HG03103 (cell line): Measurements from ENCODE around the gene C2orf69.
"Not testable (repeated sequence)": the region's sequence is repeated elsewhere in the genome, so short reads cannot be mapped to it uniquely, and the experiment has no call there.

Experiments used
- ATAC-seq: cut with Tn5 transposase; IDR thresholded peaks from one replicate; pipeline ENCODE4 v1.9.1; 2021; ENCODE audit warnings: low read depth; ENCODE audit not compliant: unreplicated experiment

C2orf69 gene

DNA sequence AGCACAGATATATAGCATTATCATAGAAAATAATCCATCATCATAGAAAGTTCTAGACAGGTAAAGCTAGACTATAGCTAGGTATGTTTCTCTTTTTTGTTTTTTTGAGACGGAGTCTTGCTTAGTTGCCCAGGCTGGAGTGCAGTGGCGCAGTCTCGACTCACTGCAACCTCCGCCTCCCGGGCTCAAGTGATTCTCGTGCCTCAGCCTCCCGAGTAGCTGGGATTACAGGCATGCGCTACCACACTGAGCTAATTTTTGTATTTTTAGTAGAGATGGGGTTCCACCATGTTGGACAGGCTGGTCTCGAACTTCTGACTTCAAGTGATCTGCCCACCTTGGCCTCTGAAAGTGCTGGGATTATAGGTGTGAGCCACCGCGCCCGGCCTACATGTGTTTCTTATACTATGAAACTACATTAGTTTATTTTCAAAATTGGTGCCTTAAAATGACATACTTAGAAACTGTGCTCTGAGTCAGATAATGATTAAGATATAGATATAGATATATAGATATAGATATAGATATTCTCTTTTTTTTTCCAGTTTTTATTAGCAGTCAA lies 1.5 kb downstream of the C2orf69 start:
- ATAC-seq = not testable (repeated sequence)

- ATAC-seq = no peak
Measured at GRCh38 chr2:199914372-199914958, 3.4 kb downstream of the C2orf69 start.

GRCh38 chr2:199916980-199917379 lies 5.9 kb downstream of the C2orf69 start:
- ATAC-seq = no peak

- no peak for ATAC-seq
Measured at GRCh38 chr2:199922856-199923255, 11.8 kb downstream of the C2orf69 start.

DNA sequence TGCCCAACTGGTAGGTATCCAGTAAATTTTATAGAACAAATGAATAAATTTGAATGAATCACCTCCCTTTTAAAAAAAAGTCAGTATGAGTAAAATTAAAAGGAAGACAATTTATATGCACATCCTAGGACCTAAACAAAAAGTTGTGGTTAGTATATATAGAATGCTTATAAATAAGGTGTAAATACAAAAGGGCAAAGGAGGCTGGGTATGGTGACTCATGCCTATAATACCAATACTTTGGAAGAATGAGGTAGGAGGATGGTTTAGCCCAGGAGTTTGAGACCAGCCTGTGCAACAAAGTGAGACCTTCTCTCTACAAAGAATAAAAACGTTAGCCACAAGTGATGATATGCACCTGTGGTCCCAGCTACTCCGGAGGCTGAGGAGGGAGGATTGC lies 12.8 kb downstream of the C2orf69 start:
- ATAC-seq = no peak

GRCh38 chr2:199926806-199927205 lies 15.7 kb downstream of the C2orf69 start:
- ATAC-seq = no peak

DNA sequence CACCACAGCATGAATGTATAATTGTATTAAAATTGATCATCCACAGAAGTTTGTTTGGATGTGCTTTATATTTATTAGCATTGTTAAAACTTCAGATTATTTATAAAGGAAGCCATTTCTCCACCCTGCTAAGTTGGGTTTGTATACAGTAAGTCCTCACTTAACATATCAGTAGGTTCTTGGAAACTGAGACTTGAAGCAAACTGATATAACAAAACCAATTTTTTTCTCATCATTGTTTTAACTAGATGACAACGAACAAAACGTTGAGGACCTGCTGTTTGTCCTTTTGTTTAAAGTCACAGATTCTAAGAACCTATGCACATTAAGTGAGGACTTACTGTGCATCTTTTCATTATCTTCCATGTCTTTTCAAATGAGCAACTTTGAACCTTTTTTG lies 17.1 kb downstream of the C2orf69 start:
- ATAC-seq = no peak

GRCh38 chr2:199928626-199929025 lies 17.5 kb downstream of the C2orf69 start:
- no peak for ATAC-seq

- ATAC-seq = no peak
Measured at GRCh38 chr2:199929262-199929661, 18.2 kb downstream of the C2orf69 start.

- no peak for ATAC-seq
Measured at GRCh38 chr2:199932312-199932855, 21.3 kb downstream of the C2orf69 start.

- no peak for ATAC-seq
Measured at GRCh38 chr2:199933466-199933865, 22.4 kb downstream of the C2orf69 start.

DNA sequence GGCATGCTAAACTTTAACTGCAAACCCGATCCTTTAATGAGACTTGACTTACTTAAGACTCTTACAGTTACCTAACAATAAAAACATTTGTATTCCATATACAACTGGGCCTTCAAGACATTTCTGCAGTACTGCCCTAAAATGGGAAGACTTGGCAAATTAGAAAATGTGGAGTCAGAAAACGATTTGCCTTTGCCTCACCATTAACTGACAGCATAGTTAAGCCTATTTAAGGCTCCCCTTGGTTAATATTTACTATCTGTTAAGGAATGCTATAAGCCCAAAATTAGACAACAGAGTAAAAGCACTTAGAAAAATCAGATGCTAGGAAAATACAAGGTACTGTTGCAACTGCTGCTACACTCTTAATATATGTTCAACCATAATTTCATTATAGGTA lies 25.5 kb downstream of the C2orf69 start:
- no peak for ATAC-seq

- no peak for ATAC-seq
Measured at GRCh38 chr2:199940373-199940772, 29.3 kb downstream of the C2orf69 start.

DNA sequence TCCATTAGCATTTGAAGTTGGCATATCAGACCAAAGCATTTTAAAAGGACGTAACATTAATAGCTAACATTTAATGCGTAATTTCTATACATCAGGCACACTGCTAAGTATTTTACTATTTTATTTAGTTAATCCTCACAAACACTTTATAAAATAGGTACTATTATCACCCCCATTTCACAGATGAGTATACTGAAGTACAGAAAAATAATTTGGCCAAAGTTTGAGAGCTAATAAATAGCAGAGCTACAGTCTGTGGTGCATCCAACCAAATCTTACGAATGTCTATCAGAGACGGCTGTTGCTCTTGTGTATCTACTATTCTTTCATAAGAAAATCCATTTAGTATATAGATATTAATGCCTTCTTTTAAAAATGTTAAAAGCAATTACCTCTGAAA lies 32.3 kb downstream of the C2orf69 start:
- no peak for ATAC-seq

DNA sequence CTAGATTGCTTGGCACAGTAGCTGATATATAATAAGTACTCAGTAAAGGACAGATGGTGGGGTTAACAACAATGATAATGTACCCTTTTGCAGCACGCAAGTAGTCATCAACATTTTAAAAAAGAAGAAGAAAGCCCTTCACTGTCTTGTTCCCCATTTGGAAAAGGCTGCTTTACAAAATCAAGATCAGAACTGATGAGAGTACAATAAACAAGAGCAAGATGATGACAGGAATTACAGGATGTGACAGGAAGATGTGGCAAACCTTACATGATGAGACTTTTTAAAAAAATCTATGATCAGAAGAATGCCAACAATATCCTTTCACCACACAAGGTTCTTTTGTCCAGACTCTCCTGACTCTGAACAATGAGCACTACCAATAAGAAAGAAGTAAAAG lies 35.1 kb downstream of the C2orf69 start:
- ATAC-seq = no peak

- no peak for ATAC-seq
Measured at GRCh38 chr2:199946836-199947235, 35.7 kb downstream of the C2orf69 start.

GRCh38 chr2:199950396-199950795 lies 39.3 kb downstream of the C2orf69 start:
- no peak for ATAC-seq

GRCh38 chr2:199951023-199951422 lies 39.9 kb downstream of the C2orf69 start:
- no peak for ATAC-seq

DNA sequence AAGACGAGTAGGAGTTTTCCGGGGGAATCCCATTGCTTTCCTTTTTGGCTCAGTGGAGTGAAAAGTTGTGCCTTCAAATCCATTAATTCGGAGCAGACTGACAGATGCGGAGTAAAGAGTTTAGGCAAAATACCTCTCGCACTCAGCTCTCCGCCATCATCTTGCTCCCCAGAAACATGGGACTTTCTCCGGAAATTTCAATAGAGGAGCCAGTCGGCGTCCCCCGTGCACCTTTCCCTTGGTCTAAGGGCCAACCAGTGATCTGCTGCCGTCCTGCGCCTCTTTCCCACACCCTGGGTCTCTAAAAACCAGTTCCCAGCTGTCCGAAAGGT lies 43.9 kb downstream of the C2orf69 start:
- peak; percentile 38 for ATAC-seq

- peak; percentile 74 for ATAC-seq
Measured at GRCh38 chr2:199955339-199956061, 44.4 kb downstream of the C2orf69 start, which contains the start of the genes MAIP1 and TYW5. TSS of gene MAIP1 (plus strand) at chr2:199955582. CDS start at chr2:199955799, 217 bp downstream. TSS of gene TYW5 (minus strand) at chr2:199955491. CDS start at chr2:199955470, 21 bp downstream.

DNA sequence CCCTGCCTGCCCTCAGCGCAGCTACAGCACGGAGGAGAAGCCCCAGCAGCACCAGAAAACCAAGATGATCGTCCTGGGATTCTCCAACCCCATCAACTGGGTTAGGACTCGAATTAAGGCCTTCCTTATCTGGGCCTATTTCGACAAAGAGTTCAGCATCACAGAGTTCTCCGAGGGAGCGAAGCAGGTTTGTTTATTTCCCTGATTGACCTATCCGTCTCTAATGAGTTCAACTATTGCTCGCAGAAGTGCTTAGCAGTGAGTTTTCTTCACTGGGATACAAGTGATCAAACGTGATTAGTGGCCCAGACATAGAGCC lies 44.9 kb downstream of the C2orf69 start:
- no peak for ATAC-seq

DNA sequence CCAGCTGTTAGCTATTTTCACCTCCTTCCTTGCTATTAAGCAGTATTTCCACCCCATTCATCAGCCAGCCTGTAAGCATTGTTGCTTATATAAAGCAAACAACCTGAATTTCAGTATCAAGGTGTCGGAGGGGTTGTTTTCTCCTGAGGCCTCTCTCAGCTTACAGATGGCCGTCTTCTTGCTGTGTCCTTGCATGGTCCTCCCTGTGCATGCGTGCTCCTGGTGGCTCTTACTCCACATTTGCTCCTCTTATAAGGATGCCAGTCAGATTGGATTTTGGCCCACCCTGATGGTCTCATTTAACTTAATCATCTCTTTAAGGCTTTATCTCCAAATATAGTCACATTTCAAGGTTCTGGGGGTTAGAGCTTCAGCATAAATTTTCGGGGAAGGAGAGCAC lies 46.9 kb downstream of the C2orf69 start:
- ATAC-seq = no peak
